GM19372 (cell line): ENCODE results near the gene UROC1.

Source experiments
- ATAC-seq: cut with Tn5 transposase; IDR thresholded peaks from one replicate; pipeline ENCODE4 v1.9.1; 2021; ENCODE audit warnings: mild to moderate bottlenecking, low read depth, moderate library complexity; ENCODE audit not compliant: unreplicated experiment

Gene UROC1

GRCh38 chr3:126433105-126433430, 84.5 kb downstream of the UROC1 start:
- ATAC-seq, result no peak

GRCh38 chr3:126432361-126433104, 85.0 kb downstream of the UROC1 start:
- ATAC-seq, result no peak
